Measurements from ENCODE around the gene ATP1A3. TPM values are rescaled to one million over a fixed set of nuclear protein-coding genes. Genes with fewer than 3 reads are reported as not detected.
A peak's percentile ranks its signal among the peaks of the same experiment; 100 is the strongest.

Gene ATP1A3
- total RNA-seq, 1 donor from 2014 or later = 375 TPM

DNA sequence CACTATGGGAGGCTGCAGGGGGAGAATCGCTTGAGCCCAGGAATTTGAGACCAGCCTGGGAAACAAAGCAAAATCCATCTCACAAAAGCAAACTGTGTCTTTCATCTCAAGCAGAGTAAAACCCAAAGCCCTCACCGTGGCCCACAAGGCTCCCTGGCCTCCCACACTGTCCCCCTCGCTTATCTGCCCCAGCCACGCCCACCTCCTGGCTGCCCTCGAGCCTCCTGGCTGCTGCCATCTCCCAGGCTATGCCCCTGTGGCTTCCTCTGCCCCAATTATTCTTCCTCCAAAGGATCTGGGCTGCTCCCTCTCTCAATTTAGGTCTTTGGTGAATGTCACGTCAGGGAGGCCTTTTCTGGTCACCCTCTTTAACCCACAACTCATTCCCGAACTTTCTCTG, 38.5 kb downstream of the ATP1A3 start:
- intact Hi-C loops (cut with micrococcal nuclease) = no loop called here
- TF ChIP-seq, protein P1, sequence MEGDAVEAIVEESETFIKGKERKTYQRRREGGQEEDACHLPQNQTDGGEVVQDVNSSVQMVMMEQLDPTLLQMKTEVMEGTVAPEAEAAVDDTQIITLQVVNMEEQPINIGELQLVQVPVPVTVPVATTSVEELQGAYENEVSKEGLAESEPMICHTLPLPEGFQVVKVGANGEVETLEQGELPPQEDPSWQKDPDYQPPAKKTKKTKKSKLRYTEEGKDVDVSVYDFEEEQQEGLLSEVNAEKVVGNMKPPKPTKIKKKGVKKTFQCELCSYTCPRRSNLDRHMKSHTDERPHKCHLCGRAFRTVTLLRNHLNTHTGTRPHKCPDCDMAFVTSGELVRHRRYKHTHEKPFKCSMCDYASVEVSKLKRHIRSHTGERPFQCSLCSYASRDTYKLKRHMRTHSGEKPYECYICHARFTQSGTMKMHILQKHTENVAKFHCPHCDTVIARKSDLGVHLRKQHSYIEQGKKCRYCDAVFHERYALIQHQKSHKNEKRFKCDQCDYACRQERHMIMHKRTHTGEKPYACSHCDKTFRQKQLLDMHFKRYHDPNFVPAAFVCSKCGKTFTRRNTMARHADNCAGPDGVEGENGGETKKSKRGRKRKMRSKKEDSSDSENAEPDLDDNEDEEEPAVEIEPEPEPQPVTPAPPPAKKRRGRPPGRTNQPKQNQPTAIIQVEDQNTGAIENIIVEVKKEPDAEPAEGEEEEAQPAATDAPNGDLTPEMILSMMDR (IDR thresholded peaks at IDR 0.05; ENCODE audit: borderline replicate concordance) = no peak
- no peak for DNase-seq

DNA sequence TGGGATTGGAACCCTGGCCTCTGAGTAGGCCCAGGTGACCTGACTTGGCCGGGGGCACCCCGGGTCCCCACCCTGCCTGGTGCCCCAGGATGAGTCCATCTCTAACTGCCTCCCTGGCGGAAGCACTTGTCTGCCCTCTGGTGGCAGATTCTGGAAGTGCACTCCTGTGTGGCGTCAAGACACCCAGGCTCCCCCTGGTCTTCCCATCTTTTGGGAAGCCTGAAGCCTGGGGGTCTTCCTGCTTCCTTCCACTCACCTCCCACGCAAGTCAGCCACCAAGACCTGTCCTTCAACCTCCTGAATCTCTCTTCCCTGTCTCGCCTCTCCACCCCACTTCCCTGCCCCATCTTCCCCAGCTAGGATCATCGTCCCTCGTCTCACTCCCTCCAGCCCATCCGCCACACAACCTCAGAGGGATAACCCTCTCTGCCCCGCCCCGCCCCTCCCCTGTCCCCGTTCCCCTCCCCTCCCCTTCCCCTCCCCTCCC, 42.3 kb downstream of the ATP1A3 start:
- TF ChIP-seq, protein P1 (IDR thresholded peaks at IDR 0.05; ENCODE audit: borderline replicate concordance) = peak; percentile 99
- H3K27me3 ChIP-seq (ENCODE audit: low read depth) = no peaks in the 10 kb centered on the region
- H3K4me1 ChIP-seq = peaks cover 12% of the 10 kb centered on the region
- H3K4me3 ChIP-seq = no peak overlapping the region
- peaks cover 3% of the 10 kb centered on the region for H3K36me3 ChIP-seq
- DNase-seq = peak; percentile 73
- H3K9me3 ChIP-seq (replicated peaks) = no peaks in the 10 kb centered on the region
- intact Hi-C loops (cut with micrococcal nuclease) = no loop called here
- no peak overlapping the region for H3K27ac ChIP-seq (replicated peaks)

More for the DNA sequence above, 38.5 kb downstream of the ATP1A3 start:
- Histone ChIP-seq H3K36me3 (peaks cover 6% of the 10 kb centered on the region), H3K27ac (replicated peaks) (no peak overlapping the region), H3K4me3 (no peak overlapping the region), H3K9me3 (replicated peaks) (no peaks in the 10 kb centered on the region), H3K27me3 (ENCODE audit: low read depth) (no peaks in the 10 kb centered on the region), H3K4me1 (peaks cover 40% of the 10 kb centered on the region)

DNA sequence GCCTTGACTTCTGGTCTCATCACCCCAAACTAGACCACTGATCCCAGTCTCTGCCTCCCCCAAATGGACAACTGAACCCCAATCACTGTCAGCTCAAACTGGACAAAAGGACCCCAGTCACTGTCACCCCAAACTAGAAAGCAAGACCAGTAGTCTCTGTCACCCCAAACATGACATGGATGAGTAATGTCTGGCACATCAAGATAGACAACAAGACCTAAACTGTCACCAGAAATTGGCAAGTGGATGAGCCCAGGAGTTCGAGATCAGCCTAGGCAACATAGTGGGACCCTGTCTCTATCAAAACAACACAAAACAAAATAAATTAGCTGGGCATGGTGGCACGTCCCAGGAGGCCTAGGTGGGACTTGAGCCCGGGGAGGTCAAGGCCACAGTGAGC, 46.9 kb downstream of the ATP1A3 start:
- TF ChIP-seq, protein P1 (IDR thresholded peaks at IDR 0.05; ENCODE audit: borderline replicate concordance) = no peak
- Histone ChIP-seq H3K9me3 (replicated peaks) (no peaks in the 10 kb centered on the region), H3K4me3 (no peak overlapping the region), H3K36me3 (no peaks in the 10 kb centered on the region), H3K27ac (replicated peaks) (no peak overlapping the region), H3K4me1 (no peaks in the 10 kb centered on the region), H3K27me3 (ENCODE audit: low read depth) (peaks cover 15% of the 10 kb centered on the region)
- intact Hi-C loops (cut with micrococcal nuclease) = no loop called here
- DNase-seq = no peak

DNA sequence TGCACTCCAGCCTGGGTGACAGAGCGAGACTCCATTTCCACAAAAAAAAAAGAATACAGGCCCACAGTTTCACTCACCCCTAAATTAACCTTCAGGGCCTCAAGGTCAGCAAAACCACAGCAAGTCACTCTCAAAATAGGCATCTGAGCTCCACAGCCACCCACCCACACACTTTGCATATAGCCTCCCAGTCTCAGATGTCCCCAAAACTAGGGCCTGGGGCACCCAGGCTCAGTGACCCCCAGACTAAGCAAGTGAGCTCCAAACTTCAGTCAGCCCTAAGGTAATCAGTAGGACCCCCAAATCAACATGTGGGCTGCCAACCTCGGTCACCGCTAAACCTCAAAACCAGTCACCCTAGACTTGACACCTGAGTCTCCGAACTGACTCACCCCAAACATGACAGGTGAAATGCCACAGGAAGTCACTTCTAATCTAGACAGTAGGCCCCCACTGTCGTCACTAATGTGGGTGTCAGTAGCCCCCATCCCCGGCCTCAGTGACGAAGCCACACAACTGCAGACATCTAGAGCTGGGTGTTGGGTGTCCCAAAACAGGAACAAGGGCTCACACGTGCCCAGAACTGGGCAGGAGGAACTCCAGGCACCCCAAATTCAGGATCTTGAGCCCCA, 48.8 kb downstream of the ATP1A3 start:
- Histone ChIP-seq H3K27me3 (ENCODE audit: low read depth) (peaks cover 33% of the 10 kb centered on the region), H3K9me3 (replicated peaks) (no peaks in the 10 kb centered on the region), H3K36me3 (no peaks in the 10 kb centered on the region), H3K4me1 (peaks cover 10% of the 10 kb centered on the region), H3K4me3 (no peak overlapping the region), H3K27ac (replicated peaks) (no peak overlapping the region)
- no peak for DNase-seq
- intact Hi-C loops (cut with micrococcal nuclease) = no loop called here
- TF ChIP-seq, protein P1 (IDR thresholded peaks at IDR 0.05; ENCODE audit: borderline replicate concordance) = no peak

DNA sequence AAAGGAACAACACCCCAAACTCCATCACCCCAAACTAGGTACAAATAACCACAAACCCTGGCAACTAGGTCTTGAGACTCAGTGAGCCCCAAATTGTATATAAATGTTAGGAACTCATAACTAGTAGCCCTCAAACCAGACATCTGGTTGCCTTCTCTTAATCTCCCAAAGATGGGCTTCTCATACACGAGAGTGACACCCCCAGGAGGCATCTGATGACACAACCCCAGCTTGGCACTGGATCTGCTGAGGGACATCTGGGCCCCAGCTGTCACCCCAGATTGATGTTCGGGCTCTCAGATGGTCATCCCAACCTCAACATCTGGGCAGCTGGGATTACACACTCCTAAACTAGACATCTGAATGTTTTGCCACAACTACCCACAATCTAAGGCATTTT, 49.7 kb downstream of the ATP1A3 start:
- H3K36me3 ChIP-seq = no peaks in the 10 kb centered on the region
- no peak overlapping the region for H3K27ac ChIP-seq (replicated peaks)
- no peak for DNase-seq
- TF ChIP-seq, protein P1 (IDR thresholded peaks at IDR 0.05; ENCODE audit: borderline replicate concordance) = no peak
- no peak overlapping the region for H3K4me3 ChIP-seq
- H3K27me3 ChIP-seq (ENCODE audit: low read depth) = peaks cover 41% of the 10 kb centered on the region
- H3K4me1 ChIP-seq = peaks cover 16% of the 10 kb centered on the region
- H3K9me3 ChIP-seq (replicated peaks) = no peaks in the 10 kb centered on the region
- intact Hi-C loops (cut with micrococcal nuclease) = no loop called here
